Stimulated activated CD4-positive, alpha-beta T cell treated with anti-CD3 and anti-CD28 coated beads, Interleukin-1b, Interleukin-23, amount 100 ng/mL, for 1 hour (primary cell): Measurements from ENCODE around the gene LCNL1.

Experiments
- DNase-seq, 2 donors: peaks; one replicate each; pipeline ENCODE4 v3.0.0-alpha.2; 2020; ENCODE audit warnings: low read depth in 2 of 2

LCNL1 gene

DNA sequence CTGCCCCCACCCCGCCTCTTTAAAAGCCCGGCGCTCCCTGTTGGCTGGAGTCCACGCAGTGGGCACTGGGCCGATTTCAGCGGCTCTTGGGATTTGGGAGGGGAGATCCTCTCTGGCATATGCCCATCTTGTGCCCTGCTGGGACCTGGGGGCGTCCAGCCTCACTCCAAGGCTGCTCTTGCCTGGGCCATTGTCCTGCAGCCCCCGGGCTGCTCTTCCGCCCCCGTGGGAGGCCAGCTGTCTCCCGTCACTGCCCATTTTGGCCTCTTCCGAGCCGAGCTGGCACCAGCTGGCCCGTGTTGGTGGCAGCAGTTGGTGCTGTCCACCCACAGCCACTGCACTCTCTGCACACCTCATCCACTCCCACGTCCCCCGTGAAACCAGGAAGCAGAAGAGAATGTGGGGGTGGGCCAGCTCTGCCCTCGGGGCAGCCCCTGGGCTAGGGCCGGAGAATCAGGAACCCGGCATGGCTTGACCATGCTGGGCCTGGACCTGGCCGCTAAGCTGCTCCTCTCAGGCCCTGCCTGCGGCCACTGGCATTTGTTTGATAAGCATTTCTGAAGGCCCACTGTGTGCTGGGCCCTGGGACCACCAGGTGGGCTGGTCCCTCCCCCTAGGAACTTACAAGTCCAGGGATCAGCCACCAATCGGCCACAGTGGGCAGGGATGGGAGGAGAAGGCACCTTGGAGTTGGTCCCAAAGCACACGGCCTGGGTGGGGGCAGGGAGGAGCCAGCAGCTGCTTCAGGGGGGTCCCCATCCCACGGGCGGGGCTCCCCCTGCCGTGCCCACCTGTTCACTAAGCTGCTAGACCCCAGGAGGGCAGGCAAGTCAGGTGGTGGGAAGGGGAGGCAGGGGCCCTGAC lies 35.5 kb upstream of the LCNL1 start:
- no peak for DNase-seq

DNA sequence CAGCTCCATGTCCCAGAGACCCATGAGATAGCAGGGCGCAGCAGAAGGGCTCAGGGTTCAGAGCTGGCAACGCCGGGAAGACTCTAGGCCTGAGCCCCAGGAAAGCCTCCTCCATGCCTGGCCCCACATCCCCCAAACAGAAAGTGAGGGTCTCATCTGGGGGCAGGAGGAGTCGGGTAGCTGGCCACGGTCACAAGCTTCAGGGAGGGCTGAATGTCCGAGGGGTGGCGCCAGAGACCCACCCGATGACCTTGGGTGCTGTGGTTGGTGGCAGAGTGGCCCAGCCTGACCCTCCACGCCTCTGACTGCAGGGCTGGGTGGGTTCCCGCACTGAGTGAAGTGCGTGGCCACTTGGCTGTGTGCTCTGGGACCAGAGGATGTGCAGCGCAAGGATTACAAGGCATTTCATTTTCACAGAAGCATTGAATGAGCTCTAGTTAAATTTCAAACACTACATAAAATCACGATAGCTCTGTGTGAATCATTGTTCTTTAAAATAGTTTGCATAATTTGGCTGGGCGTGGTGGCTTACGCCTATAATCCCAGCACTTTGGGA lies 34.8 kb upstream of the LCNL1 start:
- DNase-seq: no peak

GRCh38 chr9:136949239-136949816 lies 33.5 kb upstream of the LCNL1 start:
- DNase-seq: no peak

GRCh38 chr9:136949817-136950655 lies 32.8 kb upstream of the LCNL1 start:
- peak; percentile 90 to 94 for DNase-seq

- DNase-seq: no peak
Observed at GRCh38 chr9:136950656-136951276, 32.0 kb upstream of the LCNL1 start.

DNA sequence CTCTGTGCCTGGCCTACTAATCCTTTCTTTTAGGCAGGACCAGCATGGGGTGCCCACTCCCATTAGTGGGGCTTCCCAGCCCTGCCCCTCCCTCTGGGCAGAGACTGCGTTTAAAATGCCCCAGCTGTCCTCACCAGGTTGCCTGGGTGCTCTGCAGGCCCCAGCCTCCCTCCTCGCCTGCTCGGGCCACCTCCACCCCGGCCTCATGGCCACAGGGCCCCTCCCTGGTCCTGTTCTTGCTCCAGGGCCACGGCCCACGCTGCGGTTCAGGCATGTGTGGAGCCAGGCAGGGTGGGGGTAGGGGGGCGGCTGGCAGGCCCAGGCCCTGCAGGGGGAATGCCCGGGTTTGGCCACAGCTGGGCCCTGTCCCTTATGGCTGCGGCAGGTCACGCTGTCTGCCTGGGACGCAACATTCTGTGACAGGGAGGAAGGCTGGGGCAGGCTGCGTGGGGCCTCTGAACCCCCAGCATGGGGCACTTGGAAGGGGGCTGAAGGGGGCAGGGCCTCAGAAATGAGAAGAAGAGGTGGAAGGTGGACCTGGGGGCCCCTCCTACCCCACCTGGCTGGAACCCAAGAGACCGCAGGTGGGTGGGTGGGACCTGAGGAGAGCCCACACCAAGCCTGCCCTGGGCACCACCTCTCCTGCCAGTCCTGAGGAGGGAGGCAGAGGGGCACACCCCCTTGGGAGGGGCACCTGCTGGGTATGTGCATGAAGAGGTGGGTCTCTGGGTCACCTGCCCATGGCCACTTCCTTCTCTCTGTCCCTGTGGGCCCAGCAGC lies 31.1 kb upstream of the LCNL1 start, which contains the start of gene LCN12:
Gene LCN12 (plus strand): TSS at position 733 of the 780 bp plus-strand sequence. CDS start 55 bp downstream, outside the sequence.
- DNase-seq: no peak

- DNase-seq: no peak
Observed at GRCh38 chr9:136952321-136952850, 30.4 kb upstream of the LCNL1 start.

DNA sequence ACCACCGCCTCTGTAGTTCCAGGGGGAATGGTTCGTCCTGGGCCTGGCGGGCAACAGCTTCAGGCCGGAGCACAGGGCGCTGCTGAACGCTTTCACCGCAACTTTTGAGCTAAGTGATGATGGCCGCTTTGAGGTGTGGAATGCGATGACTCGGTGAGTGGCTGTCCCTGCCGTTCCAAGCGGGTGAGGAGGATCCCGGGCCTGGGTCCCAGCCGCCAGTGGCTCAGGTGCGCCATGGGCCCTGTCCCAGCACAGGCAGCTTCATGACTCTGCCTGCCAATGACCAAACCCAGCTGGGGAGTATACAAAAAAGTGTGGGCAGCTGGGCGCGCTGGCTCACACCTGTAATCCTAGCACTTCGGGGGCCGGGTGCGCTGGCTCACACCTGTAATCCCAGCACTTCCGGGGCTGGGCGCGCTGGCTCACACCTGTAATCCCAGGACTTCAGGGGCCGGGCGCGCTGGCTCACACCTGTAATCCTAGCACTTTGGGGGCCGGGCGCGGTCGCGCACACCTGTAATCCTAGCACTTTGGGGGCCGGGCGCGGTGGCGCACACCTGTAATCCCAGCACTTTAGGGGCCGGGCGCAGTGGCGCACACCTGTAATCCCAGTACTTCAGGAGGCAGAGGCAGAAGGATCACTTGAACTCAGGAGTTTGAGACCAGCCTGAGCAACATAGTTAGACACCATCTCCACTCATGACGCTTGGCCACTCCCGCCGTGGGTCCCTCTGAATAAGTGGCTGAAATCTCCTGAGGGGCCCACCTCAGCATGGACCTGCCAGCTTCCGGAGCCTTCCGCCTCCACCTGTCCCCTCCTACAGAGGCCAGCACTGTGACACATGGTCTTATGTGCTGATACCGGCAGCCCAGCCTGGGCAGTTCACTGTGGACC lies 29.7 kb upstream of the LCNL1 start:
- no peak for DNase-seq

DNA sequence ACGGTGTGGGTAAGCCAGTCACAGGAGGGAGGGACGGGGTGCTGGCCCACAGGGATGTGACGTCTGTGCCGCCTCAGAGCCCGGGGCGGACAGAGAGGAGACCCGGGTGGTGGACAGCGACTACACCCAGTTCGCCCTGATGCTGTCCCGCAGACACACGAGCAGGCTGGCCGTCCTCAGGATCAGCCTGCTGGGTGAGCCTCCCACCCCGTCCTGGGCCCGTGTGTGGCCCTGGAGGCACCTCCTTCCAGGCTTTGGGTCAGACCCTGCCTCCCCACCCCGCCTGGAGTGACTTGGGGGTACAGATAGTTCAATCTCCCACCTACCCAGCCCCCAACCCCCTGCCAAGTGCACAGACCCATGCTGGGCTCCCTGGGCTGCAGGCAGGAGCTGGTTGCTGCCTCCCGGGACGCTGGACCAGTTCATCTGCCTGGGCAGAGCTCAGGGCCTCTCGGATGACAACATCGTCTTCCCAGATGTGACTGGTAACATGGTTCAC lies 29.0 kb upstream of the LCNL1 start:
- DNase-seq: no peak

DNA sequence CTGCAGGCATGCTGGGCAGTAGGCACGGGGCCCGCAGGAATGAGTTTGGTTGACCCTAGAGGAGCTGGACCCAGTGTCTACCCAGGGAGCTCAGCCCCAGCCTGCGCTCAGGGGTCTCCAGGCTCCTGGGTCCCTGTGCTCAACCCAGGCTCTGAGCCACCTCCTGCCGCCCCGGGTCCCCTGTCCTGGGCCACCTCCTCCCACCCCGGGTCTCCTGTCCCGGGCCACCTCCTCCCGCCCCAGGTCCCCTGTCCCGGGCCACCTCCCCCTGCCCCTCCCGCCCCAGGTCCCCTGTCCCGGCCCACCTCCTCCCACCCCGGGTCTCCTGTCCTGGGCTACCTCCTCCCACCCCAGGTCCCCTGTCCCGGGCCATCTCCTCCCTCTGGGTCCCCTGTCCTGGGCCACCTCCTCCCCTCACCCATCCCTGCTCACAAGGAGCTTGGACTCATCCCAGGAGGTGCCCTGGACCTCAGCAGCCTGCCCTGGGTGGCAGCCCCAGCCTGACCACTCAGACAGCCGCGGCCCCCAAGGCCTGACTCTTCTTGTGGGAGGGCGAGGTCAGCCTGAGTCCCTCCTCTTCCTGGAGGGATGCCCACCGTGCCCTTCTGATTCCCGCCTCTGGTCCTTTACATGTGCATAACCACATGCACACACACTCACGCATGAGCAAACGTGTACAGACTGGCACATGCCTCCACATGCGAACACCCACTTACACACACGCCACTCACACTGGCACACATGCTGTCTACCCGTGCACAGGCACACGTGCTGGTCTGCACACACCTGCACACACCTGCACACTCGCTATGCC lies 28.3 kb upstream of the LCNL1 start:
- no peak for DNase-seq

DNA sequence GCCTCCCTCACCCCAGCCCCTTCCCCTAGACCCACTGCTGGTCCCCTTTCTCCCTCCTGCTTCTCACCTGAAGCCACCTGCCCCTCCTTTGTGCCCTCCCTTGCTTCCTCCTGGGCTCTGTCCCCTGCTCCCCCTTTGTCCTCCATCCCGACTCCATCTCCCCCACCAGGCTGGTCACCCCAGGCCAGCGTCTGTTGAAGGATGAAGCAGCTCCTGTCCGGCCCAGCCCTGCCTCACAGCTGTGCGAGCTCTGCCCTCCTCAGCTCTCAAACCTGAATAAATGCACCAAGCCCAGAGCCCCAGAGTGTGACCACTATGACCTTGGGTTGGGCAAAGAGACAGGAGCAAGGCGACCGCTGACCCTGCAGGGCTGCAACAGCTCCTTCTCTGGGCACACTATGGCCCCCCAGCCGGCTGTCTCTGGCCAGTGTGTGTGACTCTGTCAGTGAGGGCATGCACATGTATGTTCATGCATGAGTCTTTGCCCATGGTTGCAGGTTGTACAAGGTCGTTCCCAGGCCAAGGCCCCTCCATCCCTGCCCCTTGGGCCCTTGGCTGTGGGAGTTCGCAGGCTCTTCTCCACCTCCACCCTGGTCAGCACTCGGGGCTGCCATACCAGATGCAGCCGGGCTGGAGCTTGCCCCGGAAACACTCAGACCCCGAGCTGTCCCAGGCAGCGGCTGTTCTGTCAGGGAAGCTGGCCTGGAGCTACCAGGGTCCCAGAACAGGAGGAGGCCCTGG lies 27.4 kb upstream of the LCNL1 start:
- DNase-seq: no peak

GRCh38 chr9:136955943-136956335 lies 26.9 kb upstream of the LCNL1 start:
- no peak for DNase-seq

DNA sequence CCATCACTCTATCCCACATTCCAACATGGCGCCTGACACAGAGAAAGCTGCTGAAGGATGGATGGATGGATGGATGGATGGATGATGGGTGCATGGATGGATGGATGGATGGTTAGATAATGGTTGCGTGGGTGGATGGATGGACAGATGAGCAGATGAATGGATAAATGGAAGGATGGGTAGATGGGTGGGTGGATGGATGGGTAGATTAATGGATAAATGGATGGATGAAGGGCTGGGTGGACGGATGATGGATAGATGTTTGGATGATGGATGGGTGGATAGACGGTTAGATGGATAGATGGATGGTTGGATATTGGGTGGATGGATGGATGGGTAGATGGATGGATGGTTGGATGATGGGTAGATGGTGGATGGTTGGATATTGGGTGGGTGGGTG lies 26.2 kb upstream of the LCNL1 start:
- no peak for DNase-seq

DNA sequence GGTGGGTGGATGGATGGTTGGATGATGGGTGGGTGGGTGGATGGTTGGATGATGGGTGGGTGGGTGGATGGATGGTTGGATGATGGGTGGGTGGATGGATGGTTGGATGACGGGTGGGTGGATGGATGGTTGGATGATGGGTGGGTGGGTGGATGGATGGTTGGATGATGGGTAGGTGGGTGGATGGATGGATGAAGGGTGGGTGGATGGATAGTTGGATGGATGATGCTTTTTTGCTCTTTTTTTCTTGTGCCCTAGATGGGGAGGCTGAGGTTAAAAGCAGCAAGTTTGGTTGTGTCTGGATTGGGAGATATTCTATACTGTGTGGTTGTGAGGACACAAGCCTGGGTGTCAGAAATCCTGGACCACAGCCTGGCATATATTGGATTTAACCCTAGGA lies 25.3 kb upstream of the LCNL1 start:
- DNase-seq: no peak

DNA sequence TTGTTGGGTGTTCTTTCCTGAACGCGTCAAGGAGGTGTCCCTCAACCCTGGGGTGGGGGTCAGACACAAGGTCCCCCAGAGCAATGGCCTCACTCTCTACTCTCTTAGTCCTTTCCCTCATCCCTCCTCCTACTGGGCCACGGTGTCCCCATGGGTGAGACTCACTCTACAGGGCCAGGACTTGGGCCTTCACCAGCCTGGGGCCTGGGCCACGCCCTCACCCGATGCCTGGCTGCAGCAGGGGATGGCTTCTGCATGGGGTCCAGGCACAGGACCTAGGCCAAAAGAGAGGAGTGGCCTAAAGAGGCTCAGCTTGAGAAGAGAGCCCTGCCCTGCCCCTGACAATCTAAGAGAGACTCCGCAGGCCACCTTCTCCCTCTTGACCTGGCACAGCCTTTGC lies 24.9 kb upstream of the LCNL1 start:
- DNase-seq: no peak

DNA sequence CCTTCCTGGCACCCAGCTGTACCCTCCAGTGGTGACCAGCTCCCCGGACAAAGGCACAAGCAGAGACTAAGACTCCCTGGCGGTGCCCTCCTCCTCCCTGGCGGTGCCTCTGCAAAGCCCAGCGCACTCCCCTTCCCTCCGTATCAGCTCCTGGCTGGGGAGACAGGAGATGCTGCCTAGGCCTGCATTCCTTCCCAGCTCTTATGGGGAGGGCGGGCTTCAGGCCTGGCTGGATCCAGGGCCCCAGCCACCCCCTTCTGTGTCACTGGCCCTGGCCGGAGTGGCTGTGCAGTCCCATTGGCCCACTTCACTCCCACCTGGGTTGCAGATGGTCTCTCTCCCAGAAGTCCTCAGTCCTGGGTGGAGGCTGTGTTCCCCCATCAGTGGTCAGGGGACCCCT lies 24.3 kb upstream of the LCNL1 start:
- no peak for DNase-seq

GRCh38 chr9:136958898-136959850 lies 23.6 kb upstream of the LCNL1 start:
- no peak for DNase-seq
